B cell (primary cell): Measurements from ENCODE around the gene RFX4.

Source experiments
- CTCF ChIP-seq: fragments of 200-600 bp; IDR thresholded peaks from one replicate; pipeline ENCODE4 v1.8.0; 2022; ENCODE audit warnings: antibody characterized with exemption, mild to moderate bottlenecking
- EZH2 ChIP-seq: IDR thresholded peaks from 2 replicates; pipeline ENCODE4 v1.6.1; 2012; ENCODE audit warnings: borderline replicate concordance, low read depth, mild to moderate bottlenecking, moderate library complexity, low read length; ENCODE audit not compliant: insufficient read depth, poor library complexity, severe bottlenecking

DNA sequence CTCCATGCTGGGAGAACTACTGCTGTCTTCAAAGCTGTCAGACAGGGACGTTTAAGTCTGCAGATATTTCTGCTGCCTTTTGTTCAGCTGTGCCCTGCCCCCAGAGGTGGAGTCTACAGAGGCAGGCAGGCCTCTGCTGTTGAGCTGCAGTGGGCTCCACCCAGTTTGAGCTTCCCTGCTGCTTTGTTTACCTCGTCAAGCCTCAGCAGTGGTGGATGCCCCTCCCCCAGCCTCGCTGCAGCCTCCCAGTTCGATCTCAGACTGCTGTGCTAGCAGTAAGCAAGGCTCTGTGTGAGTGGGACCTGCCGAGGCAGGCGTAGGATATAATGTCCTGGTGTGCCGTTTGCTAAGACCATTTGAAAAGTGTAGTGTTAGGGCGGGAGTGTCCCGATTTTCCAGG, 31.4 kb upstream of the RFX4 start:
- TF ChIP-seq CTCF (no peak), EZH2 (no peak)
